Endometrial microvascular endothelial cells (primary cell): Measurements from ENCODE around the gene KIF27. TPM values are rescaled to one million over a fixed set of nuclear protein-coding genes. Genes with fewer than 3 reads are reported as not detected.

Experiments
- in situ Hi-C: cut with HindIII; loops from 2 replicates; pipeline ENCODE4 v1.10.0; 2017; ENCODE audit warnings: low sequenced_read_pairs, low pct_unique_long_range_greater_than_20kb; ENCODE audit errors: inconsistent ontology term
- total RNA-seq: library from RNA; depleted of rRNA; stranded (reverse); fragments of >200 nt; gene quantifications from one replicate; pipeline ENCODE4 v1.2.3, GENCODE V29; 2015; ENCODE audit errors: inconsistent ontology term

KIF27 gene
- 0.56 TPM for total RNA-seq

GRCh38 chr9:83920927-83921707 lies at the start of gene KIF27:
Gene KIF27 (minus strand): TSS chr9:83921432. CDS start chr9:83915591, 5,841 bp downstream.
- in situ Hi-C loops: no loop called here

DNA sequence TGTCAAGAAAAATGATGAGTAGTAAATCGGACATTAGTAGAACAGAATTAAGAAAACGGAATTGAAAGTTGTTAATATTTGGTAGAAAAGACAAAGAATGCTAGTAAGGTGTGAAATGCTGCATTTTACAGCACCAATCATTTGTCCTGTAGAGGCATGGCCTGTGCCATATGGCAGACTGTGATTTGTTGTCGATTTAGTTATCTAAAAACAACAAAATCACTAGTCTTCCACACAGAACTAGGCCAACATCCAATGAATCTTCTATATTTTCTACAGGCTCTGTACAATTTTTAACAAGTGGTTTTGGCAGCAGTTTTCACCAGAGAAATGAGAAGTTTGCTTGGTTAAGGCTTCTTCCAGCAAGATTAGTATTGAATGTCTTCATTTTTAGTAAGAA lies 48.4 kb upstream of the KIF27 start:
- in situ Hi-C loops: no loop called here

DNA sequence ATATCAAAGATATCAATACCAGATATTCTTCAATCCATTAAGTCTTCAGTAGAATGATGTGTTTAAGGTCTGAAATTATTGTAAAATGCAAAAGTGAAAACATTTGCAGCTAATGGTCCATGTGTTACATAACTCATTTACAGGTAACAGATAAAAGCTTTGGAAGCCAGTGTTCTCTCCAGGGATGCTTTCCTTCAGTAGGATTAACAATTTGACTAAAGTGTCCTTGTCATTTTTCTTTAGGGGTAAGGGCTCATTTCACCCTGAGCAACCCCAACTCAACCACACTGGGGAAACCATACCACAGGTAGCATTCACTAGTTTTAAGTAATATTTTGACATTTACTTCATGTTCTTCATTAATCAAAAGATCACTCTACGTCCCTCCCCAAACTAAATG lies 45.8 kb upstream of the KIF27 start:
- in situ Hi-C loops: no loop called here

GRCh38 chr9:83966209-83966582 lies 45.0 kb upstream of the KIF27 start:
- in situ Hi-C loops: no loop called here

DNA sequence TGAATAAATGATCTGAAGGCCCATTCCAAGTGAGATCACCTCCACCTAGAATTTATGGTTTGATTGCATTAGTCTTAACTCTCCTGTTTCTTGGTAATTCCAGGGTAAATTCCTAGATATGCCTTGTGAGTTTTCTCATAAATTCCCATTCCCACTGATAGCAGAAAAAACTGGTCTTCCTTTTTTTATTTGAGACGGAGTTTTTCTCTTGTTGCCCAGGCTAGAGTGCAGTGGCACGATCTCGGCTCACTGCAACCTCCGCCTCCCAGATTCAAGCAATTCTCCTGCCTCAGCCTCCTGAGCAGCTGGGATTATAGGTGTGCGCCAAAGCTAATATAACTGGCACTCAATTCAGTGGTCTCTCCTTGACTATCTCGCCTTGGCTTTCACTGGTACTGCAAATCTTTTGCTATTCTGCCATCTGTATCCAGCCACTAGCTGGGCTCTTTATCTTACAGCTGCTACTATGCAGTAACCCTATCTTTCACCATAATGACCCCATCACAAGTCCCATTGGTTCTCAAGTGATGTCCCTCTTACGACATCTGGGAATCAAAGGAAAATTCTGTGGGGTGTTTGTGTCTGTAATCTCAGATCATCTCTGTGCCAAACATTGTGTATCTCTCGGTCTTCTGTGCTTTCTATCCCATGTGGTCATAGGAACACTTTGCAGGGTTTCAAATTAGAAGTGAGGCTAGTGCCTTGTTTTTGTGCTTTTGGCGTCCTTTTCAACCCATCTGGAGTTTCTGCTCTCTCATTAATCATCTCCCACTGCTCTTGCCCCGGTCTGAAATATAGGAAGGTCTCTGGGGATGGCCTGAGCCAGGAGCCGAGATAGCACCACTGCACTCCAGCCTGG lies 44.3 kb upstream of the KIF27 start:
- in situ Hi-C loops: no loop called here

DNA sequence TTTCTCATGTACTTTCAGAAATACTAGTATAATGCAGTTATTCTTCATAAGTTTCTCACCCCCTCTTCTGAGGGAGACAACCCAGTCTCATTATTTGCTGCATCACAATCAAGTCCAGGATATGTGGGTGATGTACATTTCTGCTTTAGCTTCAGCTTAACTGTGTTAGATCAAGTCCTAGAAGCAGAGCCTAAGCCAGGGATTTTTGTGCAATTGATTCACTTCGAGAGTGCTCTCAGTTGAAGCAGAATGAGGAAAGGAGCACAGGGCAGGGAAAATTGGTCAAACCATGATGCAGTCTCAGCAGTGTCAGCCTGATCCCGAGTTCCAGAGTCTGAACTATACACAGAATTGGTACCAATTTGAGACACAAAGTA lies 43.7 kb upstream of the KIF27 start:
- in situ Hi-C loops: no loop called here

DNA sequence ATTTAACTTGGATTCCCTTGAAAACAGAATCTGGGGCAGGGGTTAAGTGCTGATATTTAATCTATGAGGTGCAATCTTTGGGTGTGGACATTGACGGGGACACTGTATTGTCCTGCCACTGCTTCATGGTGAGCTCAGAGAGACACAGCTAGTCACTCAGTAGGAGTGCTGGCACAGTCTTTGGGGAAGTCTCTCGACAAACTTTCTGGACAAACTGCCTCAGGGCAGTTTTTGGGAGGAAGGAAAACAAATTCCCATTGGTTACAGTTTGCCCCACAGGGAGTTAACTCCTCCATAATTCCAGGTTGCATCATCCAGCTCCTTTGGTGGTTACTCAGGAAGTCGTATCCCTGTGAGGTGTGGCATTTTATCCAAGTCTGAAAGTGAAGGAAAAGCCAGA lies 40.9 kb upstream of the KIF27 start:
- in situ Hi-C loops: no loop called here

GRCh38 chr9:83960991-83961390 lies 39.8 kb upstream of the KIF27 start:
- in situ Hi-C loops: no loop called here

DNA sequence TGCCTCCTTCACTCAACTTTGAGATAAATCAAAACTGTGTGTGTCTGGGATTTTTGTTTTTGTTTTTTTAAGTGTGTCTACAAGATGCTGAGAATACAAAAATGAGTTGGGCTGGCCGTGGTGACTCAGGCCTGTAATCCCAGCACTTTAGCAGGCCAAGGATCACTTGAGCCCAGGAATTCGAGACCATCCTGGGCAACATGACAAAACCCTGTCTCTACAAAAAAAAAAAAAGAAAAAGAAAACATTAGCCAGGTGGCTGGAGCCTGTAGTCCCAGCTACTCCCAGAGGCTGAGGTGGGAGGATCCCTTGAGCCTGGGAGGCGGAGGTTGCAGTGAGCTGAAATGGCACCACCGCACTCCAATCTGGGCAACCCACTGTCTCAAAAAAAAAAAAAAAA lies 37.8 kb upstream of the KIF27 start:
- in situ Hi-C loops: no loop called here

DNA sequence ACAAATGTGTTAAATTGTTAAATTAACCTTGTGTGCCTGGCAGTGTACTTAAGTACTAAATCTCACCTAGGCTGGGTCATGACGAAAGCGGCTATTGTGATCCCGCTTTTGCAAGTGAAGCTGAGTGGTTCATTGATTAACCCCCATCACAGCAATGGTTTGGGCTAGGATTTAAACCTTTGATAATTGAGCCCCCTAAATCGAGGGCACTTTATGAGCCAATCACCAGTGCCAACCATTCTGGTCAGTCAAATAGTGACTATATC lies 35.9 kb upstream of the KIF27 start:
- in situ Hi-C loops: no loop called here

DNA sequence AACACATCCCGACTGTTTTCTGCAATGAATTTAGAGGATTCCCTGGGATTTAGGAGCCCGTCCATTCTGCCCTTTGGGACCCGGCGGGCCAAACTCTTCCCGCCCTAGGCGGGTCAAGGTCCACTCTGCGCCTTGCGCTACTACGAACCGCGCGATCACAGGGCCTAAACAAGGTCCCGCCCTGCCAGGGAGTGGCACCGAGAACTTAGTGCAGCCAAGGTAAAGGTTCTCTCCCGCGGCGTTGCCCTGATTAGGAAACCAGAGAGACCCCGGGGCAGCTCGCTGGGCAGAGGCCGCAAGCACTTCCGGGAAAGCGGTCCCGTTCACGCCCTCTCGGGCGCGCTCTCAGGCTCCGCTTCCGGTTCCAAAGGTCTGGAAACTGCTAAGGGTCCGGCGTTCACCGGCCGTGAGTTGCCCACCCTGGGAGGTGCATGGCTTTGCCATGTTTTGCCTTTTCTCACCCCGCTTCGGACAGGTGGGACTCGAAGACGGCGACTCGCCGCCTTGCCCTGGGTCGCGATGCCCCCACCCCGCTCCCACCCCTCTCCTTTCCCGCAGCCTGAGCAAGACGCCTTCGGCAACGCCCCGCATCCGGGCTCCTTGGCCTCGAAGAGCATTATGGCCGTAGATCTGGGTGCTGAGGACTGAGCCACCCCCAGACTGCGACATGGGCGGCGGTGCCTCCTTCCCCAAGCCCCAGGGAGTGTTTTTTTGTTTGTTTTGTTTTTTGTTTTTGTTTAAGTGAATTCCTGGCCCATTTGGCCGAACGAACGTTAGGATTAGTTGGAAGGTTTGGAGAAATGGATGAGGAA lies 35.4 kb upstream of the KIF27 start:
- in situ Hi-C loops: no loop called here

- in situ Hi-C loops: no loop called here
These were observed 34.8 kb upstream of the KIF27 start for GRCh38 chr9:83956086-83956435.

DNA sequence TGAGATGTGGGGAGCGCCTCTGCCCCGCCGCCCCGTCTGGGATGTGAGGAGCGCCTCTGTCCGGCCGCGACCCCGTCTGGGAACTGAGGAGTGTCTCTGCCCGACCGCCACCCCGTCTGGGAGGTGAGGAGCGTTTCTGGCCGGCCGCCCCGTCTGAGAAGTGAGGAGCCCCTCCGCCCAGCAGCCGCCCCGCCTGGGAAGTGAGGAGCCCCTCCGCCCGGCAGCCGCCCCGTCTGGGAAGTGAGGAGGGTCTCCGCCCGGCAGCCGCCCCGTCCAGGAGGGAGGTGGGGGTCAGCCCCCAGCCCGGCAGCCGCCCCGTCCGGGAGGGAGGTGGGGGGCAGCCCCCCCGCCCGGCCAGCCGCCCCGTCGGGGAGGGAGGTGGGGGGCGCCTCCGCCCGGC lies 26.9 kb upstream of the KIF27 start:
- in situ Hi-C loops: loop anchor here (25.0 kb wide), 1 partner anchor 314 kb away; no protein-coding TSS in a partner anchor

DNA sequence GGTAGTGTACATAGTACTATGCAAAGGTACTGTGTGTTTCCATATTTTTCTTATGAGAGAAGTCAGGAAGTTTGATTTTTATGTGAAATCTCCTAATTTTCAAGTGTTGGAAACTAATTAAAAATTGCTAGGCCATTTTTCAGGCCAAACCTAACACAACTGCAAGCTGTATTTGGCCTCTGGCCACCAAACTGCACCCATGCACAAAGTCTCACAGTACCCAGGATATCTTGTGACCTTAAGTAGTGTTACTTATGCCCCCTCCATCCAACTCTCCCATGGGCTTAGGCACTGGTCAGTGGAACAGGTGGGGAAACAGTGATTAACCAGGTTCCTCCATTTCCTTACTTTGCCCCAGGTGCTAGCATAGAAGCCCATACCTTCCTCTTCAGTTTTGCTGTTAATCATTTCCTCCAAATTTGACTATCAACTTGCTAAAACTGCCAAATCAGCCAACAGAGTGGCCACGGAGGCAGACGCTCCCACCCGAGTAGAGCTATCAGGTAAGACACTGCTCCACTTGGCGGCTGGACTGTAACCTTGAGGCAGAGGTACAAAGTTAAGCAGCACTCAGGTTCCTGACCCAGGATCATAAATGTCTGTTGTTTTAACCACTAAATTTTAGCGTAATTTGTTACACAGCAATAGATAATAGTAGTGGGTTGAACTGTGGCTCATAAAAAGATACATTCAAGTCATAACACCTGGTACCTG lies 19.5 kb upstream of the KIF27 start:
- in situ Hi-C loops: loop anchor here (25.0 kb wide), 1 partner anchor 322 kb away; no protein-coding TSS in a partner anchor

DNA sequence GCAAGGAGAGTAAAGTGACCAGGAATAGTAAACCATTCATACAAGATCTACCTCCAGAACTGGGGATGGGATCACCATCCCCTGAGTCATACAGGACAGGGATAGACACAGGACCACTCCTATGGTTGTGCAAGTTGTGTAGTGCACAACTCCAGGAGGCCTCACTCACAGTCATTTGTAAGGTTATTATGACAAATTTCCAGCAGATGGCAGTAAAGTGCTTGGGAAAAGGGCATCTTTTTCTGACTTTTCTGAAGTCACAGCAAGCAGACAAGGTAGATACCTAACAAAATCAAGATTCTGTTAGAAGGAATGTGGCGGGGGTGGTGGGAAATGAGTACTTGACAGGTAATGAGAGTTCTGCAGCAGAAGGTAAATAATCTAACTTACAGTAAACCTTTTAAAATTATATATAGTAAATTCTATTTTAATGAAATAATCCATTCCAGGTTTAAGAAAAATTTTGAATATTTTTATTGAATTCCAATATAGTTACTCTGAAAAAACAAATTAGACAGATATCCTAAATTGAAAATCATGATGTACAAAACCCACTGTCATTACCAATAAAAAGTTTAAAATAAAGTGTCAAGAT lies 16.7 kb upstream of the KIF27 start:
- in situ Hi-C loops: loop anchor here (25.0 kb wide), 1 partner anchor 324 kb away; no protein-coding TSS in a partner anchor

- in situ Hi-C loops: loop anchor here (25.0 kb wide), 1 partner anchor 326 kb away; no protein-coding TSS in a partner anchor
These were observed 15.3 kb upstream of the KIF27 start for GRCh38 chr9:83936523-83936922.

GRCh38 chr9:83935276-83935935 lies 14.2 kb upstream of the KIF27 start:
- in situ Hi-C loops: loop anchor here (25.0 kb wide), 1 partner anchor 327 kb away; no protein-coding TSS in a partner anchor
